ENCODE data around the gene ARL10.

DNA sequence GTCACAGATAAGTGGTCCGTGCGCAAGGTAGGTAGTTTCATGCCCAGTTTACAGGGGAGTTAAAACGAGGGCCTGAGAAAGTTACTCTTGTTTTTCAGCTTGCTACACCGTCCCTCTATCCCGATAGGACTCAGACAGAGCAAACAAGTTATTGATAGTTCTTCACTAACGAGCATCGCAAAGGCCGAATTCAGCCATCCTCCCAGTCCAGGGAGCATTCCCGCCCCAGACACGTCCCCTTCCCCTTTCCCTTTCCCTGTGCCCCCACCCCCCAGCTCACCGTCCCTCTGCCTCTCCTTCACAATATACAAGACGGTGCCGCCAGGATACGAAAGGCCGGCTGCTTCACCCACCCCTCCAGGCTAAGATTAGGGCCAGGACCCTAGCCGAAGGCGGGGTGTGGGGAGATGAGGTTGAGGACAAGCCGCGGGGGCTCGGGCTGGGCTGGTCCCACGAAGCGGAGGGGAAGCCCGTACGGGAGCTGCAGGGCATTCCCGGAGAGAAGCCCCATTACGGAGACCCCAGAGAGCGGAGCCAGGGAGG is 4.3 kb upstream of the ARL10 start:
- TF ChIP-seq, protein P1, sequence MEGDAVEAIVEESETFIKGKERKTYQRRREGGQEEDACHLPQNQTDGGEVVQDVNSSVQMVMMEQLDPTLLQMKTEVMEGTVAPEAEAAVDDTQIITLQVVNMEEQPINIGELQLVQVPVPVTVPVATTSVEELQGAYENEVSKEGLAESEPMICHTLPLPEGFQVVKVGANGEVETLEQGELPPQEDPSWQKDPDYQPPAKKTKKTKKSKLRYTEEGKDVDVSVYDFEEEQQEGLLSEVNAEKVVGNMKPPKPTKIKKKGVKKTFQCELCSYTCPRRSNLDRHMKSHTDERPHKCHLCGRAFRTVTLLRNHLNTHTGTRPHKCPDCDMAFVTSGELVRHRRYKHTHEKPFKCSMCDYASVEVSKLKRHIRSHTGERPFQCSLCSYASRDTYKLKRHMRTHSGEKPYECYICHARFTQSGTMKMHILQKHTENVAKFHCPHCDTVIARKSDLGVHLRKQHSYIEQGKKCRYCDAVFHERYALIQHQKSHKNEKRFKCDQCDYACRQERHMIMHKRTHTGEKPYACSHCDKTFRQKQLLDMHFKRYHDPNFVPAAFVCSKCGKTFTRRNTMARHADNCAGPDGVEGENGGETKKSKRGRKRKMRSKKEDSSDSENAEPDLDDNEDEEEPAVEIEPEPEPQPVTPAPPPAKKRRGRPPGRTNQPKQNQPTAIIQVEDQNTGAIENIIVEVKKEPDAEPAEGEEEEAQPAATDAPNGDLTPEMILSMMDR (IDR thresholded peaks at IDR 0.05): no peak
- TF ChIP-seq POLR2A (IDR thresholded peaks at IDR 0.05): no peak
